Muscle layer of duodenum (tissue), 2 donors: ENCODE measurements around the gene DKK3.

Source experiments
- H3K27ac ChIP-seq: one replicate; pipeline ENCODE4 v1.7.0; 2013; ENCODE audit warnings: mild to moderate bottlenecking, low read length
- H3K27me3 ChIP-seq: one replicate; pipeline ENCODE4 v1.7.0; 2013; ENCODE audit warnings: low read depth, mild to moderate bottlenecking, control low read depth, low read length
- H3K36me3 ChIP-seq, 2 donors: one replicate each; pipeline ENCODE4 v1.7.0; 2013; ENCODE audit warnings: low read length in 2 of 2, control low read depth in 1 of 2, mild to moderate bottlenecking in 1 of 2; ENCODE audit not compliant: insufficient read depth in 2 of 2, control insufficient read depth in 1 of 2
- H3K4me1 ChIP-seq, 2 donors: one replicate each; pipeline ENCODE4 v1.7.0; 2013; ENCODE audit warnings: low read length in 2 of 2, mild to moderate bottlenecking in 2 of 2, control low read depth in 1 of 2, moderate library complexity in 1 of 2; ENCODE audit not compliant: insufficient read depth in 2 of 2, control insufficient read depth in 1 of 2
- H3K4me3 ChIP-seq, 2 donors: one replicate each; pipeline ENCODE4 v1.7.0; 2013; ENCODE audit warnings: low read length in 2 of 2, low read depth in 1 of 2, mild to moderate bottlenecking in 1 of 2
- H3K9me3 ChIP-seq, 2 donors: one replicate each; pipeline ENCODE4 v1.7.0; 2013; ENCODE audit warnings: low read length in 2 of 2, control low read depth in 1 of 2, mild to moderate bottlenecking in 1 of 2; ENCODE audit not compliant: control insufficient read depth in 1 of 2
- donor health status: healthy.

The DKK3 gene

GRCh38 chr11:11996321-11997048 lies 11.9 kb downstream of the DKK3 start:
- no peak overlapping the region for H3K4me3 ChIP-seq
- no peak overlapping the region for H3K27ac ChIP-seq

GRCh38 chr11:11995601-11996000 lies 12.8 kb downstream of the DKK3 start:
- Histone ChIP-seq H3K4me3 (no peak overlapping the region), H3K4me1 (peaks cover 0 to 10% of the 10 kb centered on the region in 2 donors), H3K9me3 (no peaks in the 10 kb centered on the region), H3K27me3 (no peaks in the 10 kb centered on the region), H3K36me3 (peaks cover 0 to 5% of the 10 kb centered on the region in 2 donors), H3K27ac (no peak overlapping the region)

More at GRCh38 chr11:11996321-11997048, 11.9 kb downstream of the DKK3 start:
- Histone ChIP-seq H3K36me3 (peaks cover 0 to 5% of the 10 kb centered on the region in 2 donors), H3K9me3 (no peaks in the 10 kb centered on the region), H3K27me3 (no peaks in the 10 kb centered on the region), H3K4me1 (peaks cover 0 to 9% of the 10 kb centered on the region in 2 donors)

- H3K27me3 ChIP-seq = no peaks in the 10 kb centered on the region
- no peaks in the 10 kb centered on the region for H3K9me3 ChIP-seq
- H3K4me1 ChIP-seq = peaks cover 0 to 20% of the 10 kb centered on the region in 2 donors
- H3K4me3 ChIP-seq = no peak overlapping the region
- peaks cover 0 to 5% of the 10 kb centered on the region in 2 donors for H3K36me3 ChIP-seq
- peak overlapping the region; percentile 10 for H3K27ac ChIP-seq
Measured at GRCh38 chr11:11993839-11994238, 14.6 kb downstream of the DKK3 start.

GRCh38 chr11:11992257-11993212 lies 15.9 kb downstream of the DKK3 start:
- no peaks in the 10 kb centered on the region for H3K9me3 ChIP-seq
- H3K4me1 ChIP-seq = peaks cover 0 to 33% of the 10 kb centered on the region in 2 donors
- no peak overlapping the region for H3K27ac ChIP-seq
- no peak overlapping the region for H3K4me3 ChIP-seq
- H3K36me3 ChIP-seq = peaks cover 0 to 5% of the 10 kb centered on the region in 2 donors
- no peaks in the 10 kb centered on the region for H3K27me3 ChIP-seq

DNA sequence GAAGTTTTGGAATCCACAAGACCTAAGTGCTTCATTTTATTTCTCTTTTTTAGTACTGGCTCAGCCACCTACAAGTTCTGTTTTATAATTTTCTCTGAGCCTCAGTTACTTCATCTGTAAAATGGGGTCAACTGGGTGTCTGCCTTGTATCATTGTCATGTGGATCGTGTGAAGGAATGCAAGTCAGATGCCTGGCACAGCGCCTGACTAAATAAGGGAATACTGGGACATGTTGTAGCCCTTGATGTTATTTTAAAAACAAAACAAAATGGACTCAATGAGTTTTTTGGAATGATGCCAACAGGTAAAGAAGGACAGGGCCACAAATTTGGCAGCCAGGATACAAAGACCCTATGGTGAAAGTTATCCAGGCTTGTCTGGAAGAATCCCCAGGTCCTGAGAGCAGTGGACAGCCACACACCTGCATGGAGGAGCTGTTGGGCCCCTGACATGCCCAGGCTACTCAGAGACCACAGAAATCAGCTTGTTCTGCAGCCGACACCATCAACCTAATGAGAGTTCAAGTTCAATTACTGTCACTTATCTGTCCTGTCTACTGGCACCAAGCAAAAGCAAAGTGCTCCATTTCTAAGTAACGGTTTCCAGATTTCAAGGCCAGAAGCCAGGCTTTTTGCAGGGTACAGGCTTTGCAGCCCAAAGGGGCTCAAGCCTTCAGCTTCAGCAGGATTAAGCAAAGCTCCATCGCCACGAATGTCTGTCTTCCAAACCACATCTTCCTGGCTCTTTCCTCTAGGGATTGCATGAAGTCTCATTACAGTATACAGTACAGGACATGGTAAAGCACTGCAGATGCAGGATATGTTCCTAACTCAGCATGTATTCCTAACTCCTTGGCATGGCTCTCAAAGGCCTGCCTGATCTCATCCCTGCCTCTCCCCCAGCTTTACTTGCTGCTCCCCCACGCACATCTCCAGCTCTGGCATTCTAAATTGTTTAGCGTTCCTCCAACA lies 18.4 kb downstream of the DKK3 start:
- Histone ChIP-seq H3K4me1 (peaks cover 0 to 36% of the 10 kb centered on the region in 2 donors), H3K27ac (no peak overlapping the region)

GRCh38 chr11:11988681-11989261 lies 19.7 kb downstream of the DKK3 start:
- peaks cover 0 to 31% of the 10 kb centered on the region in 2 donors for H3K4me1 ChIP-seq
- peak overlapping the region; percentile 46 for H3K27ac ChIP-seq
- H3K9me3 ChIP-seq = no peaks in the 10 kb centered on the region
- H3K27me3 ChIP-seq = no peaks in the 10 kb centered on the region
- no peak overlapping the region for H3K4me3 ChIP-seq
- no peaks in the 10 kb centered on the region for H3K36me3 ChIP-seq

More for the DNA sequence above, 18.4 kb downstream of the DKK3 start:
- H3K27me3 ChIP-seq = no peaks in the 10 kb centered on the region
- no peaks in the 10 kb centered on the region for H3K36me3 ChIP-seq
- H3K4me3 ChIP-seq = no peak overlapping the region
- no peaks in the 10 kb centered on the region for H3K9me3 ChIP-seq

- no peaks in the 10 kb centered on the region for H3K36me3 ChIP-seq
- H3K27ac ChIP-seq = peak overlapping the region; percentile 46
- no peaks in the 10 kb centered on the region for H3K9me3 ChIP-seq
- H3K4me1 ChIP-seq = peaks cover 0 to 31% of the 10 kb centered on the region in 2 donors
- no peak overlapping the region for H3K4me3 ChIP-seq
- no peaks in the 10 kb centered on the region for H3K27me3 ChIP-seq
Measured at GRCh38 chr11:11988099-11988651, 20.3 kb downstream of the DKK3 start.

DNA sequence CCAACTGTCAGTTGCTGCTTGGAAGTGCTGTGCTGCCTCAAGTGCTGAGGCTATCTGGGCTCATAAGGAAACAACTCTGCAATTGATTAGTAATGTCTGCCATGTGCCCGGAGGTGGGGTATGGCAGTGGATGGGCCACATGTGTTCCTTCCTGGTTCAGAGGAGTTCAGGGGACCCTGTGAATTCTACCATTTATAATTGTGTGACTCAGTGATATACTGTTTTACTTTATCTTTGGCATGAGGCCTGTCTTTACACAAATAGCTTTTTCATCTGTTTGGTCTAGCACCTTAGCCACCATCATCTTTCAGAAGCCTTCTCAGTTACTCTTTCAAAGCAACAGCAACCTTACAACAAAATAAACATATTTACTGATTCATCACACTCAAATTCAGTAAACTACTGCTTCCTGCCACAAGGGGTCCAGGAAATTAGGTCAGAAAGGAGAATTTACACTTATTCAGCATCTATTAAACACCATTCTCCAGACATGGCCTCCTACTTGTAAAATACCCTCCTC lies 20.9 kb downstream of the DKK3 start:
- Histone ChIP-seq H3K4me1 (peaks cover 0 to 31% of the 10 kb centered on the region in 2 donors), H3K9me3 (no peaks in the 10 kb centered on the region), H3K27ac (peak overlapping the region; percentile 46), H3K27me3 (no peaks in the 10 kb centered on the region), H3K4me3 (no peak overlapping the region), H3K36me3 (no peaks in the 10 kb centered on the region)

GRCh38 chr11:11985954-11986949 lies 22.2 kb downstream of the DKK3 start:
- Histone ChIP-seq H3K36me3 (no peaks in the 10 kb centered on the region), H3K4me3 (no peak overlapping the region), H3K4me1 (peaks cover 0 to 27% of the 10 kb centered on the region in 2 donors), H3K27me3 (no peaks in the 10 kb centered on the region), H3K9me3 (no peaks in the 10 kb centered on the region), H3K27ac (no peak overlapping the region)
